ENCODE measurements around the gene CD4.

The CD4 gene

DNA sequence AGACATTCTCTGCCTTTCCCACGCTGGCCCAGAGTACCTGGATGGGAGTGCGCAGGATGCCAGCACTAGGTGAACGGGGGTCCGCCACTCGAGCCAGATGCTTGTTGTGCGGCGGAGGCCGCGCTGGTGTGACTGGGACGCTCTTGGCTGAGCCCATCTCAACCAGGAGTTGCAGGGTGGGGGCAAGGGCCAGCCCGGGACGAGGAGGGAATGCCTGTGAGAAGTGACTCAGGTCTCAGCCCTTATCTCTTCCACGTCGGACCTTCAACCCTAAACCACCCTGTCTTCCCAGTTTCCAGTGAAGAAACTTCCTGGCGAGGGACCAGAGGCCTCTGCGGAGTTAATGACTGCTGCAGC, 61.4 kb downstream of the CD4 start:
- WGBS, 2 experiments (ENCODE audit: insufficient coverage in 2 of 2), result 12 to 14% methylated on average over 13 to 14 of the region's 16 CpGs
- Histone ChIP-seq H3K4me1 (ENCODE audit: control insufficient read depth, insufficient read depth, low read length, poor library complexity, severe bottlenecking) (peaks cover 21% of the 10 kb centered on the region), H3K27ac (ENCODE audit: low read depth, low read length, severe bottlenecking) (peak overlapping the region; percentile 86), H3K9me3 (ENCODE audit: control insufficient read depth, low read length) (no peaks in the 10 kb centered on the region), H3K36me3 (ENCODE audit: control insufficient read depth, insufficient read depth, low read length) (peaks cover 58% of the 10 kb centered on the region), H3K4me3 (ENCODE audit: extremely low read depth, insufficient read depth, low read length, poor library complexity, severe bottlenecking) (peak overlapping the region; percentile 72)

GRCh38 chr12:6851153-6851920, 62.0 kb downstream of the CD4 start, which contains the start of gene CDCA3:
Gene CDCA3, minus strand, starts transcription at chr12:6851286. Its CDS starts 334 bp downstream, at chr12:6850952.
- Histone ChIP-seq H3K36me3 (ENCODE audit: control insufficient read depth, insufficient read depth, low read length) (peaks cover 58% of the 10 kb centered on the region), H3K9me3 (ENCODE audit: control insufficient read depth, low read length) (no peaks in the 10 kb centered on the region), H3K4me3 (ENCODE audit: extremely low read depth, insufficient read depth, low read length, poor library complexity, severe bottlenecking) (peak within 1 kb of the TSS; percentile 72), H3K4me1 (ENCODE audit: control insufficient read depth, insufficient read depth, low read length, poor library complexity, severe bottlenecking) (peaks cover 21% of the 10 kb centered on the region), H3K27ac (ENCODE audit: low read depth, low read length, severe bottlenecking) (peak within 1 kb of the TSS; percentile 86)
- WGBS, 2 experiments (ENCODE audit: insufficient coverage in 2 of 2), result 0 to 1% methylated on average over 20 to 25 of the region's 37 CpGs

DNA sequence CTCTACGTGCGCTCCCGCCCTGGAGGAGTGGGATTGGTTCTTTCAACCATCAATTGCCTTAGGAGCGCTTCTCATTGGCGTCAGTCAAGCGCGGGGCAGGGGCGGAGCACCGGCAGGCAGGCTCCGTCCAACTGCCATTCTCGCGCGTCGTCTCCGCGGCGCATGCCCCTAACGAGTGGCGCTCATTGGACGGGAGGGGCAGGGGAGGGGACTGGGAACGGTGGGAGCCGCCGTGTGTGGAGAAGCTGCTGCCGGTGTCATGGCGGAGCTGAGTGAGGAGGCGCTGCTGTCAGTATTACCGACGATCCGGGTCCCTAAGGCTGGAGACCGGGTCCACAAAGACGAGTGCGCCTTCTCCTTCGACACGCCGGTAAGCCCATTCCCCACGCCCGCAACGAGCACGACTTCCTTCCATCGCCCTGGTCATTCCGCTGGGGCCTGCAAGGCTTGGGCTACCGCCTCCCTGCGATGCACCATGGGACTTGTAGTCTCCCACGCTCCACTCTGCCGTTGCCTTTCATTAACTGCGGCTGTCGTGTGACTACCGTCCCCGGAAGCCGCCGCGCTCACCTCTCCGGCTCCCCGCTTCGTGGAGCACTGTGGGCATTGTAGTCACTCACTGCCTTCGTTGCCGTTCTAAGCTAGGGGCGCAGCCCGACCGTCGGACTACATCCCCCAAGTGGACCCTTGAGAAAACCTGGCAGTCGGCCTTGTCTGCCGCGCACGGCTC, 62.8 kb downstream of the CD4 start, which contains the start of gene USP5:
TSS of gene USP5 (plus strand) at position 230 of the 730 bp plus-strand sequence. CDS start at position 260, 30 bp downstream.
- peak within 1 kb of the TSS; percentile 72 for H3K4me3 ChIP-seq (ENCODE audit: extremely low read depth, insufficient read depth, low read length, poor library complexity, severe bottlenecking)
- H3K4me1 ChIP-seq (ENCODE audit: control insufficient read depth, insufficient read depth, low read length, poor library complexity, severe bottlenecking), result peaks cover 21% of the 10 kb centered on the region
- WGBS, 2 experiments (ENCODE audit: insufficient coverage in 2 of 2), result 0 to 1% methylated on average over 59 to 62 of the region's 65 CpGs
- peaks cover 58% of the 10 kb centered on the region for H3K36me3 ChIP-seq (ENCODE audit: control insufficient read depth, insufficient read depth, low read length)
- H3K27ac ChIP-seq (ENCODE audit: low read depth, low read length, severe bottlenecking), result peak within 1 kb of the TSS; percentile 86
- H3K9me3 ChIP-seq (ENCODE audit: control insufficient read depth, low read length), result no peaks in the 10 kb centered on the region

- peaks cover 21% of the 10 kb centered on the region for H3K4me1 ChIP-seq (ENCODE audit: control insufficient read depth, insufficient read depth, low read length, poor library complexity, severe bottlenecking)
- no peaks in the 10 kb centered on the region for H3K9me3 ChIP-seq (ENCODE audit: control insufficient read depth, low read length)
- 0 to 1% methylated on average over 9 to 14 of the region's 18 CpGs for WGBS, 2 experiments (ENCODE audit: insufficient coverage in 2 of 2)
- H3K4me3 ChIP-seq (ENCODE audit: extremely low read depth, insufficient read depth, low read length, poor library complexity, severe bottlenecking), result peak overlapping the region; percentile 72
- H3K36me3 ChIP-seq (ENCODE audit: control insufficient read depth, insufficient read depth, low read length), result peaks cover 59% of the 10 kb centered on the region
- H3K27ac ChIP-seq (ENCODE audit: low read depth, low read length, severe bottlenecking), result peak overlapping the region; percentile 86
These were observed 63.5 kb downstream of the CD4 start for GRCh38 chr12:6852651-6853354.

GRCh38 chr12:6853626-6854025, 64.3 kb downstream of the CD4 start:
- H3K36me3 ChIP-seq (ENCODE audit: control insufficient read depth, insufficient read depth, low read length), result peaks cover 61% of the 10 kb centered on the region
- H3K27ac ChIP-seq (ENCODE audit: low read depth, low read length, severe bottlenecking), result peak overlapping the region; percentile 86
- H3K9me3 ChIP-seq (ENCODE audit: control insufficient read depth, low read length), result no peaks in the 10 kb centered on the region
- 100% methylated on average over 1 of the region's 1 CpG; no CpG with 5 or more reads in 1 of the 2 experiments for WGBS, 2 experiments (ENCODE audit: insufficient coverage in 2 of 2)
- H3K4me1 ChIP-seq (ENCODE audit: control insufficient read depth, insufficient read depth, low read length, poor library complexity, severe bottlenecking), result peaks cover 21% of the 10 kb centered on the region
- H3K4me3 ChIP-seq (ENCODE audit: extremely low read depth, insufficient read depth, low read length, poor library complexity, severe bottlenecking), result peak overlapping the region; percentile 72

DNA sequence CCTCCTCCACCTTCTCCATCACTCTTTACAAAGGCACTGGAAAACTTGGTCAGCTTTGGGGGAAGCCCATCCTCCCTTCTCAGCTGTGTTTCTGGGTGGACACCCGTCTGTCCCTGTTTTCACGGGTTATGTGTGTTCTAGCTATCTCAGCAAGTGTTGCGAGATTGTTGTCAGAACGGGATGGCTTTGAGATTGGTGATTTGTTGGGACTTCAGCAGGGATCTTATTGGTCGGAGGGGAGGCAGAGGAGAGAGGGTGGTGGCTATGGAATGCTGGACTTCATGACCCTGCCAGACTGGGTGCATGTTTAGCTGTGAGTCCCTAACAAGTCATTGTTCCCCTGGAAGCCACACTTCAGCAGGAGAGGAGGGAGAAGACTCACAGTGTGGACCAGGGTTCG, 64.7 kb downstream of the CD4 start:
- peaks cover 21% of the 10 kb centered on the region for H3K4me1 ChIP-seq (ENCODE audit: control insufficient read depth, insufficient read depth, low read length, poor library complexity, severe bottlenecking)
- H3K9me3 ChIP-seq (ENCODE audit: control insufficient read depth, low read length), result no peaks in the 10 kb centered on the region
- H3K4me3 ChIP-seq (ENCODE audit: extremely low read depth, insufficient read depth, low read length, poor library complexity, severe bottlenecking), result no peak overlapping the region
- no peak overlapping the region for H3K27ac ChIP-seq (ENCODE audit: low read depth, low read length, severe bottlenecking)
- H3K36me3 ChIP-seq (ENCODE audit: control insufficient read depth, insufficient read depth, low read length), result peaks cover 61% of the 10 kb centered on the region
- WGBS, 2 experiments (ENCODE audit: insufficient coverage in 2 of 2), result 90 to 97% methylated on average over 4 to 6 of the region's 6 CpGs

GRCh38 chr12:6855322-6855721, 66.0 kb downstream of the CD4 start:
- WGBS, 2 experiments (ENCODE audit: insufficient coverage in 2 of 2), result 93 to 98% methylated on average over 9 to 14 of the region's 14 CpGs
- no peaks in the 10 kb centered on the region for H3K9me3 ChIP-seq (ENCODE audit: control insufficient read depth, low read length)

GRCh38 chr12:6858799-6859198, 69.5 kb downstream of the CD4 start:
- no peaks in the 10 kb centered on the region for H3K9me3 ChIP-seq (ENCODE audit: control insufficient read depth, low read length)
- H3K4me1 ChIP-seq (ENCODE audit: control insufficient read depth, insufficient read depth, low read length, poor library complexity, severe bottlenecking), result peaks cover 6% of the 10 kb centered on the region
- WGBS, 2 experiments (ENCODE audit: insufficient coverage in 2 of 2), result 88 to 100% methylated on average over 1 of the region's 2 CpGs
- peaks cover 91% of the 10 kb centered on the region for H3K36me3 ChIP-seq (ENCODE audit: control insufficient read depth, insufficient read depth, low read length)
- no peak overlapping the region for H3K4me3 ChIP-seq (ENCODE audit: extremely low read depth, insufficient read depth, low read length, poor library complexity, severe bottlenecking)
- H3K27ac ChIP-seq (ENCODE audit: low read depth, low read length, severe bottlenecking), result no peak overlapping the region

More at GRCh38 chr12:6855322-6855721, 66.0 kb downstream of the CD4 start:
- peaks cover 60% of the 10 kb centered on the region for H3K36me3 ChIP-seq (ENCODE audit: control insufficient read depth, insufficient read depth, low read length)
- no peak overlapping the region for H3K27ac ChIP-seq (ENCODE audit: low read depth, low read length, severe bottlenecking)
- peaks cover 14% of the 10 kb centered on the region for H3K4me1 ChIP-seq (ENCODE audit: control insufficient read depth, insufficient read depth, low read length, poor library complexity, severe bottlenecking)
- H3K4me3 ChIP-seq (ENCODE audit: extremely low read depth, insufficient read depth, low read length, poor library complexity, severe bottlenecking), result no peak overlapping the region

GRCh38 chr12:6860116-6860515, 70.8 kb downstream of the CD4 start:
- no peaks in the 10 kb centered on the region for H3K9me3 ChIP-seq (ENCODE audit: control insufficient read depth, low read length)
- H3K27ac ChIP-seq (ENCODE audit: low read depth, low read length, severe bottlenecking), result no peak overlapping the region
- H3K4me3 ChIP-seq (ENCODE audit: extremely low read depth, insufficient read depth, low read length, poor library complexity, severe bottlenecking), result no peak overlapping the region
- WGBS, 2 experiments (ENCODE audit: insufficient coverage in 2 of 2), result 91 to 96% methylated on average over 9 of the region's 9 CpGs
- H3K4me1 ChIP-seq (ENCODE audit: control insufficient read depth, insufficient read depth, low read length, poor library complexity, severe bottlenecking), result no peaks in the 10 kb centered on the region
- peaks cover 98% of the 10 kb centered on the region for H3K36me3 ChIP-seq (ENCODE audit: control insufficient read depth, insufficient read depth, low read length)

GRCh38 chr12:6860942-6861341, 71.6 kb downstream of the CD4 start:
- Histone ChIP-seq H3K4me1 (ENCODE audit: control insufficient read depth, insufficient read depth, low read length, poor library complexity, severe bottlenecking) (no peaks in the 10 kb centered on the region), H3K27ac (ENCODE audit: low read depth, low read length, severe bottlenecking) (no peak overlapping the region), H3K9me3 (ENCODE audit: control insufficient read depth, low read length) (no peaks in the 10 kb centered on the region), H3K4me3 (ENCODE audit: extremely low read depth, insufficient read depth, low read length, poor library complexity, severe bottlenecking) (no peak overlapping the region), H3K36me3 (ENCODE audit: control insufficient read depth, insufficient read depth, low read length) (peaks cover 96% of the 10 kb centered on the region)
- 94 to 95% methylated on average over 6 of the region's 7 CpGs for WGBS, 2 experiments (ENCODE audit: insufficient coverage in 2 of 2)

Measured in mesodermal cell (in vitro differentiated cells).